ENCODE data around the gene FBXL16. TPM values are rescaled to one million over a fixed set of nuclear protein-coding genes. Genes with fewer than 3 reads are reported as not detected.

The FBXL16 gene
- total and polyA plus RNA-seq, 2 of the 13 experiments (the other 11 are each of a cell fraction or from before 2014, with no cell fraction given) = 0.22 to 2.0 TPM

- peak; percentile 89 for TF ChIP-seq NR2C2 (CRISPR knock-in tag; IDR thresholded peaks at IDR 0.05; ENCODE audit: borderline replicate concordance)
- peak; percentile 49; the same call in 1 of the 2 replicates for TF ChIP-seq RERE (CRISPR knock-in tag; IDR thresholded peaks at IDR 0.05; ENCODE audit: low read depth)
- peak in 1 of 2 experiments; percentile 89; a peak in 3 of 4 replicates for TF ChIP-seq POLR2A (IDR thresholded peaks at IDR 0.05; ENCODE audit: insufficient read depth in 1 of 2, low read depth in 2 of 2, low read length in 2 of 2)
- peak; percentile 68; the same call in 1 of the 2 replicates for TF ChIP-seq SIN3A (IDR thresholded peaks at IDR 0.05; ENCODE audit: borderline replicate concordance, low read depth, low read length)
- TF ChIP-seq ZNF749 (CRISPR knock-in tag; IDR thresholded peaks at IDR 0.05; ENCODE audit: borderline replicate concordance) = no peak
- no peak for TF ChIP-seq NFATC3 (CRISPR knock-in tag; IDR thresholded peaks at IDR 0.05)
- TF ChIP-seq GABPB1 (CRISPR knock-in tag; IDR thresholded peaks at IDR 0.05) = peak; percentile 95
- peak; percentile 75 for TF ChIP-seq TAF1 (CRISPR knock-in tag; IDR thresholded peaks at IDR 0.05)
- peak; percentile 63 for TF ChIP-seq BORCS8-MEF2B (CRISPR knock-in tag; IDR thresholded peaks at IDR 0.05)
- TF ChIP-seq ZNF205 (CRISPR knock-in tag; IDR thresholded peaks at IDR 0.05) = no peak
- TF ChIP-seq ZNF547 (CRISPR knock-in tag; IDR thresholded peaks at IDR 0.05) = peak; percentile 69; the same call in 1 of the 2 replicates
- TF ChIP-seq ZNF253 (CRISPR knock-in tag; IDR thresholded peaks at IDR 0.05; ENCODE audit: borderline replicate concordance) = no peak
- peak; percentile 61; the same call in 1 of the 2 replicates for TF ChIP-seq NCOA2 (CRISPR knock-in tag; IDR thresholded peaks at IDR 0.05)
- peak; percentile 78; the same call in 1 of the 2 replicates for TF ChIP-seq KDM2A (CRISPR knock-in tag; IDR thresholded peaks at IDR 0.05; ENCODE audit: borderline replicate concordance, low read depth)
- no peak for TF ChIP-seq PBX3 (CRISPR knock-in tag; IDR thresholded peaks at IDR 0.05; ENCODE audit: borderline replicate concordance)
- TF ChIP-seq MEIS2 (CRISPR knock-in tag; IDR thresholded peaks at IDR 0.05) = peak; percentile 73; the same call in 1 of the 2 replicates
- TF ChIP-seq MYC (CRISPR knock-in tag; IDR thresholded peaks at IDR 0.05; ENCODE audit: borderline replicate concordance) = peak; percentile 78; the same call in 1 of the 2 replicates
- TF ChIP-seq ZNF383 (CRISPR knock-in tag; IDR thresholded peaks at IDR 0.05; ENCODE audit: borderline replicate concordance) = 0 out of 2 replicates have a peak, but pooled peaks have one; percentile 33
- peak; percentile 98 for TF ChIP-seq GABPA (IDR thresholded peaks at IDR 0.05; ENCODE audit: low read depth, low read length)
- peak; percentile 88 for TF ChIP-seq GABPA (CRISPR knock-in tag; IDR thresholded peaks at IDR 0.05; ENCODE audit: low read depth)
- peak; percentile 78 for TF ChIP-seq ETV5 (CRISPR knock-in tag; IDR thresholded peaks at IDR 0.05; ENCODE audit: borderline replicate concordance)
- TF ChIP-seq MYNN (CRISPR knock-in tag; IDR thresholded peaks at IDR 0.05; ENCODE audit: low read depth) = no peak
- TF ChIP-seq ZNF235 (CRISPR knock-in tag; IDR thresholded peaks at IDR 0.05; ENCODE audit: borderline replicate concordance) = peak; percentile 73; the same call in 1 of the 2 replicates
- TF ChIP-seq ZSCAN9 (CRISPR knock-in tag; IDR thresholded peaks at IDR 0.05; ENCODE audit: borderline replicate concordance) = peak; percentile 66; the same call in 1 of the 2 replicates
Measured at GRCh38 chr16:667780-668518, 37.7 kb downstream of the FBXL16 start, which contains the start of gene RHOT2 (continued).
